ENCODE measurements around the gene PIGR. TPM values are rescaled to one million over a fixed set of nuclear protein-coding genes. Genes with fewer than 3 reads are reported as not detected.

Gene PIGR
- total and polyA plus RNA-seq, 2 donors (not counting 3 experiments of a cell fraction or from before 2014, with no cell fraction given), result not detected

DNA sequence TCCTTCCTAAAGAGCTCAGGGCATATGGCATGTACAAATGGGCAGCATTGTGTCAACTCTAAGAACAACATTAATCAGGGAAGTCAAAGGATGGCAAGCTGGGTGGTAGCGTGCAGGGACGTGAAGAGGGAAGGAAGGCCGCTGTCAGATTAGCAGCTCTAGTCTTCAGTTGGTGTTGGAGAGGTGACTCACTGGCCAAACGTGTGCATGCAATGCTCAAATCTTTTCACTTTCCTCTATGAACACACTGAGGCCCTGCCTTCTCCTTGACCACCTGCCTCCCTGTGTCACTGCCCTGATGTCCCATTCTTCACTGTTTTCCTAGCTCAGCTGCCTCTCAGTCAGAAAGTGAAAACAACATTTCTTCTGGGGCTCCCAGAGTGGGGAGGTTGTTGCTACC is 5.9 kb upstream of the PIGR start:
- dilution Hi-C loops (cut with MboI; ENCODE audit: extremely low pct_ligation_motif_present, low sequenced_read_pairs), result no loop called here
- intact Hi-C loops (cut with micrococcal nuclease), result no loop called here
- no TSS peak for BruUV-seq (replicated peaks)
- H3K27me3 ChIP-seq (ENCODE audit: control insufficient read depth in 2 of 2, insufficient read depth in 2 of 2, low read length in 2 of 2), result peaks cover 2 to 3% of the 10 kb centered on the region in 2 experiments
- H3K9me3 ChIP-seq (replicated peaks; ENCODE audit: control insufficient read depth, insufficient read depth, low read length), result no peaks in the 10 kb centered on the region
- H3K4me3 ChIP-seq (replicated peaks in 1 of 3; ENCODE audit: insufficient read depth in 1 of 3, low read depth in 1 of 3, low read length in 3 of 3), result no peak overlapping the region
- POLR2A ChIA-PET, result no interaction called here
- no peak overlapping the region for H3K27ac ChIP-seq (ENCODE audit: insufficient read depth, low read depth, low read length)
- CTCF ChIA-PET, result no interaction called here
- no peaks in the 10 kb centered on the region for H3K4me1 ChIP-seq (ENCODE audit: control insufficient read depth, extremely low read depth, insufficient read depth, low read length)
- H3K79me2 ChIP-seq (ENCODE audit: control insufficient read depth, insufficient read depth, low read length), result no peaks in the 10 kb centered on the region
- no peak overlapping the region for H3K4me2 ChIP-seq (ENCODE audit: insufficient read depth, low read length)
- DNase-seq (ENCODE audit: low read depth, low spot score) (no peak), FAIRE-seq (no peak)
- H3K9ac ChIP-seq (replicated peaks; ENCODE audit: extremely low read depth, insufficient read depth, low read length), result no peak overlapping the region
- H3K36me3 ChIP-seq (ENCODE audit: control insufficient read depth in 2 of 2, extremely low read depth in 1 of 2, insufficient read depth in 2 of 2, low read length in 2 of 2), result no peaks in the 10 kb centered on the region
- no peak for TF ChIP-seq MAX (IDR thresholded peaks at IDR 0.05; ENCODE audit: insufficient read depth, insufficient read length)
- no peak for TF ChIP-seq EZH2 (IDR thresholded peaks at IDR 0.05; ENCODE audit: borderline replicate concordance, low read depth, low read length, severe bottlenecking)
- TF ChIP-seq JUN (IDR thresholded peaks at IDR 0.05; ENCODE audit: borderline replicate concordance, insufficient read depth, insufficient read length, low read depth), result no peak
- TF ChIP-seq MYC (IDR thresholded peaks at IDR 0.05; ENCODE audit: low read depth, low read length), result no peak
- TF ChIP-seq GATA2 (IDR thresholded peaks at IDR 0.05; ENCODE audit: insufficient read depth, insufficient read length, low read depth, low read length), result no peak
- TF ChIP-seq FOS (IDR thresholded peaks at IDR 0.05; ENCODE audit: borderline replicate concordance, insufficient read depth, low read length), result no peak
- TF ChIP-seq, protein P1, sequence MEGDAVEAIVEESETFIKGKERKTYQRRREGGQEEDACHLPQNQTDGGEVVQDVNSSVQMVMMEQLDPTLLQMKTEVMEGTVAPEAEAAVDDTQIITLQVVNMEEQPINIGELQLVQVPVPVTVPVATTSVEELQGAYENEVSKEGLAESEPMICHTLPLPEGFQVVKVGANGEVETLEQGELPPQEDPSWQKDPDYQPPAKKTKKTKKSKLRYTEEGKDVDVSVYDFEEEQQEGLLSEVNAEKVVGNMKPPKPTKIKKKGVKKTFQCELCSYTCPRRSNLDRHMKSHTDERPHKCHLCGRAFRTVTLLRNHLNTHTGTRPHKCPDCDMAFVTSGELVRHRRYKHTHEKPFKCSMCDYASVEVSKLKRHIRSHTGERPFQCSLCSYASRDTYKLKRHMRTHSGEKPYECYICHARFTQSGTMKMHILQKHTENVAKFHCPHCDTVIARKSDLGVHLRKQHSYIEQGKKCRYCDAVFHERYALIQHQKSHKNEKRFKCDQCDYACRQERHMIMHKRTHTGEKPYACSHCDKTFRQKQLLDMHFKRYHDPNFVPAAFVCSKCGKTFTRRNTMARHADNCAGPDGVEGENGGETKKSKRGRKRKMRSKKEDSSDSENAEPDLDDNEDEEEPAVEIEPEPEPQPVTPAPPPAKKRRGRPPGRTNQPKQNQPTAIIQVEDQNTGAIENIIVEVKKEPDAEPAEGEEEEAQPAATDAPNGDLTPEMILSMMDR (IDR thresholded peaks at IDR 0.05; ENCODE audit: extremely low read depth in 1 of 2, insufficient read depth in 1 of 2, low read depth in 1 of 2, low read length in 2 of 2), result no peak
- TF ChIP-seq POLR2A (IDR thresholded peaks at IDR 0.05; ENCODE audit: low read depth, low read length), result no peak
- no peak for TF ChIP-seq POLR2AphosphoS5 (IDR thresholded peaks at IDR 0.05; ENCODE audit: insufficient read depth, low read depth, low read length)
- no peaks in the 10 kb centered on the region for H3K9me1 ChIP-seq (replicated peaks; ENCODE audit: control insufficient read depth, extremely low read depth, insufficient read depth, low read length)
- H4K20me1 ChIP-seq (replicated peaks; ENCODE audit: control insufficient read depth, extremely low read depth, insufficient read depth, low read length), result no peaks in the 10 kb centered on the region
- no peak overlapping the region for H2AFZ ChIP-seq (ENCODE audit: low read depth, low read length)

Measured in endothelial cell of umbilical vein (primary cell).